DOHH2 (cell line): ENCODE data around the gene GRB10.

Experiments used
- H3F3A ChIP-seq: fragments of 200-600 bp; sonication (generic), shearing (Covaris generic); 2 replicates; pipeline ENCODE4 v1.6.0; 2016; ENCODE audit warnings: antibody characterized with exemption, mild to moderate bottlenecking; ENCODE audit not compliant: control insufficient read depth, insufficient read depth
- H3K27ac ChIP-seq: fragments of 200-600 bp; sonication (generic); 2 replicates; pipeline ENCODE4 v1.5.1; 2014; ENCODE audit warnings: low read depth, mild to moderate bottlenecking, low read length, moderate library complexity
- H3K27me3 ChIP-seq: fragments of 200-600 bp; sonication (generic); 2 replicates; pipeline ENCODE4 v1.6.1; 2014; ENCODE audit warnings: mild to moderate bottlenecking, low read length, mixed read lengths; ENCODE audit not compliant: control insufficient read depth
- H3K36me3 ChIP-seq: fragments of 200-600 bp; sonication (generic); 2 replicates; pipeline ENCODE4 v1.6.1; 2014; ENCODE audit warnings: mild to moderate bottlenecking, low read length, moderate library complexity, mixed read lengths; ENCODE audit not compliant: control insufficient read depth
- H3K4me1 ChIP-seq: fragments of 200-600 bp; sonication (generic); 2 replicates; pipeline ENCODE4 v1.6.1; 2014; ENCODE audit warnings: mild to moderate bottlenecking, low read length, mixed read lengths; ENCODE audit not compliant: control insufficient read depth
- H3K4me2 ChIP-seq: fragments of 200-600 bp; sonication (generic); 2 replicates; pipeline ENCODE4 v1.6.0; 2014; ENCODE audit warnings: mild to moderate bottlenecking, low read length, moderate library complexity
- H3K4me3 ChIP-seq: fragments of 200-600 bp; sonication (generic); 2 replicates; pipeline ENCODE4 v1.5.1; 2014; ENCODE audit warnings: mild to moderate bottlenecking, low read length, mixed read lengths
- H3K79me2 ChIP-seq: fragments of 200-600 bp; sonication (generic); 2 replicates; pipeline ENCODE4 v1.6.1; 2014; ENCODE audit warnings: mild to moderate bottlenecking, low read length, mixed read lengths; ENCODE audit not compliant: control insufficient read depth
- H3K9me2 ChIP-seq: fragments of 200-600 bp; sonication (generic); replicated peaks from 2 replicates; pipeline ENCODE4 v1.6.1; 2014; ENCODE audit warnings: mild to moderate bottlenecking, low read length, mixed read lengths; ENCODE audit not compliant: control insufficient read depth
- H3K9me3 ChIP-seq: fragments of 200-600 bp; sonication (generic); 2 replicates; pipeline ENCODE4 v1.6.1; 2014; ENCODE audit warnings: antibody characterized with exemption, low read length, mixed read lengths; ENCODE audit not compliant: control insufficient read depth, insufficient read depth
- H4K20me1 ChIP-seq: fragments of 200-600 bp; sonication (generic); 2 replicates; pipeline ENCODE4 v1.6.0; 2014; ENCODE audit warnings: low read depth, mild to moderate bottlenecking, antibody characterized with exemption, low read length, moderate library complexity; ENCODE audit not compliant: control insufficient read depth, insufficient read depth
- EZH2phosphoT487 ChIP-seq: fragments of 200-600 bp; sonication (generic); IDR thresholded peaks from 2 replicates; pipeline ENCODE4 v1.6.1; 2017; ENCODE audit warnings: borderline replicate concordance, mild to moderate bottlenecking, antibody characterized with exemption, low read length, moderate library complexity, mixed read lengths
- TF ChIP-seq, protein P1 (sequence below): fragments of 200-600 bp; sonication (generic); IDR thresholded peaks from one replicate; pipeline ENCODE4 v1.5.1; 2014; ENCODE audit warnings: antibody characterized with exemption, mild to moderate bottlenecking, low read depth, low read length; ENCODE audit not compliant: poor library complexity, severe bottlenecking

Gene GRB10

DNA sequence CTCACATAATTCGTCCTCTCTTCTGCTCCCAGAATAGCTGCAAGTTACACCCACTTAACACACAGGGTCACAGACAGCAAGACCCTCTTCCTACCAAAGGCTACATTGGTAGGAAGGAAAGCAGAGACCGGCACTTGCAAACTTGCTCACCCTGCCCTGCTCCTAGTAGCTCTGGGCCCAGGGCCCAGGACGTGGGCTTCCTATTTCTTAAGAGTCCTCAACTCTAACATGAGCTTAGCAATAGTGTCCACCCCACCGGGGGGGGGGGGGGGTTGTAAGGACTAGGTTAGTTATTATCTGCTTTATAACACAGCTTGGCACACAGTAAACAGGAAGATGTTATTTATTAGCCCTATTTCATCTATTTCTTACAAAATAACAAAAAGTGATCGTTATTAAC, 106.6 kb downstream of the GRB10 start:
- Histone ChIP-seq H3K4me1 (no peaks in the 10 kb centered on the region), H3K4me3 (no peak overlapping the region), H3F3A (no peaks in the 10 kb centered on the region), H3K9me2 (no peaks in the 10 kb centered on the region), H3K9me3 (no peaks in the 10 kb centered on the region), H4K20me1 (no peaks in the 10 kb centered on the region), H3K27ac (no peak overlapping the region), H3K27me3 (peaks cover 15% of the 10 kb centered on the region), H3K4me2 (no peak overlapping the region), H3K79me2 (no peaks in the 10 kb centered on the region), H3K36me3 (no peaks in the 10 kb centered on the region)
- TF ChIP-seq EZH2phosphoT487, result no peak
- TF ChIP-seq, protein P1, sequence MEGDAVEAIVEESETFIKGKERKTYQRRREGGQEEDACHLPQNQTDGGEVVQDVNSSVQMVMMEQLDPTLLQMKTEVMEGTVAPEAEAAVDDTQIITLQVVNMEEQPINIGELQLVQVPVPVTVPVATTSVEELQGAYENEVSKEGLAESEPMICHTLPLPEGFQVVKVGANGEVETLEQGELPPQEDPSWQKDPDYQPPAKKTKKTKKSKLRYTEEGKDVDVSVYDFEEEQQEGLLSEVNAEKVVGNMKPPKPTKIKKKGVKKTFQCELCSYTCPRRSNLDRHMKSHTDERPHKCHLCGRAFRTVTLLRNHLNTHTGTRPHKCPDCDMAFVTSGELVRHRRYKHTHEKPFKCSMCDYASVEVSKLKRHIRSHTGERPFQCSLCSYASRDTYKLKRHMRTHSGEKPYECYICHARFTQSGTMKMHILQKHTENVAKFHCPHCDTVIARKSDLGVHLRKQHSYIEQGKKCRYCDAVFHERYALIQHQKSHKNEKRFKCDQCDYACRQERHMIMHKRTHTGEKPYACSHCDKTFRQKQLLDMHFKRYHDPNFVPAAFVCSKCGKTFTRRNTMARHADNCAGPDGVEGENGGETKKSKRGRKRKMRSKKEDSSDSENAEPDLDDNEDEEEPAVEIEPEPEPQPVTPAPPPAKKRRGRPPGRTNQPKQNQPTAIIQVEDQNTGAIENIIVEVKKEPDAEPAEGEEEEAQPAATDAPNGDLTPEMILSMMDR, result no peak

DNA sequence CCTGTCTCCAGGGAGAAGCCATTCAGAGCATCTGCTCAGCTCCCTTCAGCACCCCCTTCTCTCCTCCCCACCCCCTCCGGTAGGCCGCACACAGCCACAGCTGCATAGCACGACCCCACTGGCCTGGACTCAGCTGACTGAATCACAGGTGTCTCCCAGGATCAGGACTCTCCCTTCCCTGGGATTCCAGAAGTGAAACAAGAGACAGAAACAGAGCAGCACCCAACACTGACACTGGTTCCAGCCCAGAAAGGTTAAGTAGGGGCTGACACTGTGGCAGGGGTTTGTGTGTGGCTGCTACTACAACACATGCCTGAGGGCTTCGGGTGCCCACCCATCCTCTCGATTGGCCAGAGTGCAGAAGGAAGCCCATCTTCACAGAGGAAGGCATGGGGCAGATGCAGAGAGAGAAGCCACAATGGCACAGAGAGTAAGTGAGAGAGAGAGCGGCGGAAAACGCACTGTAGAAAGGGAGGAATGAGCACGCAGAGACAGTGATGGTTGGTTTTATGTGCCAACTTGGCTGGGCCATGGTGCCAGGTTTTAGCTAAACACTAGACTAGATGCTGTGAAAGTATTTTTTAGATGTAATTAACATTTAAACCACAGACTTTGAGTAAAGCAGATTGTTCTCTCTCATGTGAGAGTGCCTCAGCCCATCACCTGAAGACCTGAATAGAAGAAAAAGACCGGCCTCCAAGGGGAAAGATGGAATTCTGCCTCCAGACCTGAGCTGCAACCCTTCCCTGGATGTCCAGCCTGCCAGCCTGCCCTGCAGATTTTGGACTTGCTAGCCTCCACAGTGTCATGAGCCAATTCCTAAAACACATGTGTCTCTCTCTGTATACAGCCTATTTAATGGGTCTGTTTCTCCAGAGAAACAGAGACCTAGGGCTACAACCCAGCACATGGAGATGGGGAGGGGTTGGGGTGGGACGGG, 107.5 kb downstream of the GRB10 start:
- no peaks in the 10 kb centered on the region for H3K79me2 ChIP-seq
- H3K9me2 ChIP-seq, result no peaks in the 10 kb centered on the region
- no peaks in the 10 kb centered on the region for H3F3A ChIP-seq
- no peaks in the 10 kb centered on the region for H3K4me1 ChIP-seq
- H3K27ac ChIP-seq, result no peak overlapping the region
- no peaks in the 10 kb centered on the region for H3K9me3 ChIP-seq
- no peak overlapping the region for H3K4me2 ChIP-seq
- TF ChIP-seq, protein P1, result no peak
- TF ChIP-seq EZH2phosphoT487, result no peak
- no peaks in the 10 kb centered on the region for H4K20me1 ChIP-seq
- H3K36me3 ChIP-seq, result no peaks in the 10 kb centered on the region
- peaks cover 12% of the 10 kb centered on the region for H3K27me3 ChIP-seq
- no peak overlapping the region for H3K4me3 ChIP-seq

DNA sequence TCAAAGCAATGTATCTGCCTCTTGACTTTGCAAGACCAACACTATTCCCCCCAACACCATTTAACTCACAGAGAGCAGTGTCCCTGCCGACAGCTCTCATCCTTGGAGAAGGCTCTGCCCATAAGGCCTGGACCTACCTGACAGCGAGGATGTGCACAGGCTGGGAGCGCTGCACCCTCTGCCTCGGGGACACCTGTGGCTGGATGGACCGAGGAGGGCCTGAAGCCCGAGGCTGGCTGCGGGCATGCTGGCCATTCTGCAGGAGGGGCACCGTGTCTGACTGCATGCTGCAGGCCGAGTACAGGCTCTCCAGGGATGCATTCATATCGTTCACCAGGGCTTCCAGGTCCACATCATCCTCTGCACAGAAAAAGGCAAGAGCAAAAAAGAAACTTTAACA, 108.4 kb downstream of the GRB10 start:
- H3K4me3 ChIP-seq, result no peak overlapping the region
- no peak overlapping the region for H3K27ac ChIP-seq
- H3F3A ChIP-seq, result no peaks in the 10 kb centered on the region
- H3K4me1 ChIP-seq, result no peaks in the 10 kb centered on the region
- no peaks in the 10 kb centered on the region for H3K9me2 ChIP-seq
- H4K20me1 ChIP-seq, result no peaks in the 10 kb centered on the region
- no peaks in the 10 kb centered on the region for H3K36me3 ChIP-seq
- no peaks in the 10 kb centered on the region for H3K79me2 ChIP-seq
- no peaks in the 10 kb centered on the region for H3K9me3 ChIP-seq
- peaks cover 3% of the 10 kb centered on the region for H3K27me3 ChIP-seq
- H3K4me2 ChIP-seq, result no peak overlapping the region
- no peak for TF ChIP-seq EZH2phosphoT487
- TF ChIP-seq, protein P1, result no peak
